HG03457 (cell line): ENCODE data around the gene PTPN2.

Experiments
- ATAC-seq: cut with Tn5 transposase; IDR thresholded peaks from one replicate; pipeline ENCODE4 v1.9.1; 2021; ENCODE audit warnings: moderate number of reproducible peaks; ENCODE audit not compliant: unreplicated experiment

Gene PTPN2

DNA sequence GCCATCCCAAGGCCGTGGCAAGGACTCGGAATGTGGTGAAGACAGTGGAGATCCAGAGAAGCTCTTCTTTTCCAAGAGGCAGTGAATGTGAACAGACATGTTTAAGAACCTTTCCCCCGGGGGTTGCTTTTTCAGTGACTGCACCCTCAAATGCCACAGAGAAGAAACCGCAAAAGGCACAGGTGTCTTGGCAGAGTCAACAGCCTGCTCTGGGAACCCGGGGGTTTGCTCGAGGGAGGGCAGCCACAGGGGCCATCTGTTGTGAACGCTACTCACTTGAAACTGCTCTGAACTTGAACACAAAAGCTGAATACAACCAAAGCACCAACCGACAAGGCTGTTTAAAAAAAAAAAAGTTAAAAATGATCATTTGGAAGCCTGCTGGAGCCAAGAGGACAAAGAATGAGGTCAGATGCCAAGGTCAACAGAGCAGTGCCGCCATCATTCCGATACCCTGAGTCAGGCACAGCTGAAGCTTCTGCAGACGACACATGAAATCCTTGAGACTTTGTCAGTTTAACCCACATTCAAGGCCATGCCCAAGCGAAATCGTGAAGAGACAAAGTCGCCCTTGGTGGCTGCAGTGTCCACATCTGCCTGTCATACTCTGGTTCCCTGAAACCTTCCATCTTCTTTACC, 133.8 kb downstream of the PTPN2 start:
- ATAC-seq, result no peak

GRCh38 chr18:12749121-12749520, 134.9 kb downstream of the PTPN2 start:
- no peak for ATAC-seq

DNA sequence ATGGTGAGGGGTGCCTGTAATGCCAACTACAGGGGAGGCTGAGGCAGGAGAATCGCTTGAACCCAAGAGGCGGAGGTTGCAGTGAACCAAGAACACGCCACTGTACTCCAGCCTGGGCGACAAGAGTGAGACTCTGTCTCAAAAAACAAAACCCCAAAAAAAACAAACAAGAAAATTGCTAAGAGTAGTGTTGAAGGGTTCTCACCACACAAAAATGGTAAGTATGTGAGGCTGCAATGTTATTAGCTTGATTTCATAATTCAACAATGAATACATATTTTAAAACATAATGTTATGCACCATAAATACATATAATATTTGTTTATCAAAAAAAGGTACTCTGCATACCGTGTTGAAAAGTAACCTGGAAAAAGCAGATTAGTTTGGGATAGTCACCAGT, 135.4 kb downstream of the PTPN2 start:
- ATAC-seq, result no peak

DNA sequence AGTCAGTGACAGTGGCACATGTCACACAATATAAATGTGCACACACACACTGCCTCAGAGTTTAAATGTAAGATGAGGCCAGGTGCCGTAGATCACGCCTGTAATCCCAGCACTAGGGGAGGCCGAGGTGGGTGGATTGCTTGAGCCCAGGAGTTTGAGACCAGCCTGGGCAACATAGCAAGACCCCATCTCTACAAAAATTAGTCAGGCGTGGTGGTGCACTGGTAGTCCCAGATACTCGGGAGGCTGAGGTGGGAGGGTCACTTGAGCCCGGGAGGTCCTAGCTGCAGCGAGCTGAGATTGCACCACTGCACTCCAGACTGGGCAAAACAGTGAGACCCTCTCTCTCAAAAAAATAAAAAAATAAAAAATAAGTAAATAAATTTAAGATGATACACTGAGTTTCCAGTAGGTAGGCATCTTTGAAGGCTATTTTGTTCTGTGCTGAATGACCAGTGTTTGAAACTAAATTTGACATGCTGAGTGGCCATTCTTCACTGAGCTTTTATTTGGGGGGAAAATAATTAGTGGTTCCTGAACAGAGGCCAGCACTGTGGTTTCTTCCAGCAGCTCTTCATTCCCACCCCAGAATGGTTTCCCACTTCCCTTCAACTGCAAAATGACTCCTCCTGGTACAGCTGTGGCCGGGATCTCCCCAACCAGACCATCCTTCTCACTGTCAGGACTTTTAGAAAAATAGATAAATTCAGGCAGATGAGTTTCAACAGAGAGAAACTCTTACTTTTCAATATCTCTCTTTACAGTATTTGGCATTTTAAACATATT, 136.3 kb downstream of the PTPN2 start:
- no peak for ATAC-seq

GRCh38 chr18:12745095-12745795, 138.8 kb downstream of the PTPN2 start:
- ATAC-seq, result no peak

- ATAC-seq, result no peak
These were observed 139.9 kb downstream of the PTPN2 start for GRCh38 chr18:12744103-12744502.

DNA sequence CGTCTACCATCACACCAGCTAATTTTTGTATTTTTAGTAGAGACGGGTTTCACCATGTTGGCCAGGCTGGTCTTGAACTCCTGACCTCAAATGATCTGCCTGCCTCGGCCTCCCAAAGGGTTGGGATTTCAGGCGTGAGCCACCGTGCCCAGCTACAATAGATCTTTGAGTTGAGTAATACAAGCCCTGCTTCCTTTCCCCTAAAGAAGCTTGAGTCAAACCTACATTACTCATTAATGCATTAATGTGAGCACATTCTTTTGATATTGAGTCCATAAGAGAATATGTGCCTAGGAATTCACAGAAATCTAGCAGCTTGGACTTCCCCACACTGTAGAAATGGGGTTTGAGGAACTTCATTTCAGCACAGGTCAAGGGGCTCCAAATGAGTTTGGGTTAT, 141.6 kb downstream of the PTPN2 start:
- ATAC-seq, result no peak
